ENCODE data around the gene FOXK2. TPM values are rescaled to one million over a fixed set of nuclear protein-coding genes. Genes with fewer than 3 reads are reported as not detected.

The FOXK2 gene
- total RNA-seq, 1 donor from 2014 or later: 51.0 TPM

DNA sequence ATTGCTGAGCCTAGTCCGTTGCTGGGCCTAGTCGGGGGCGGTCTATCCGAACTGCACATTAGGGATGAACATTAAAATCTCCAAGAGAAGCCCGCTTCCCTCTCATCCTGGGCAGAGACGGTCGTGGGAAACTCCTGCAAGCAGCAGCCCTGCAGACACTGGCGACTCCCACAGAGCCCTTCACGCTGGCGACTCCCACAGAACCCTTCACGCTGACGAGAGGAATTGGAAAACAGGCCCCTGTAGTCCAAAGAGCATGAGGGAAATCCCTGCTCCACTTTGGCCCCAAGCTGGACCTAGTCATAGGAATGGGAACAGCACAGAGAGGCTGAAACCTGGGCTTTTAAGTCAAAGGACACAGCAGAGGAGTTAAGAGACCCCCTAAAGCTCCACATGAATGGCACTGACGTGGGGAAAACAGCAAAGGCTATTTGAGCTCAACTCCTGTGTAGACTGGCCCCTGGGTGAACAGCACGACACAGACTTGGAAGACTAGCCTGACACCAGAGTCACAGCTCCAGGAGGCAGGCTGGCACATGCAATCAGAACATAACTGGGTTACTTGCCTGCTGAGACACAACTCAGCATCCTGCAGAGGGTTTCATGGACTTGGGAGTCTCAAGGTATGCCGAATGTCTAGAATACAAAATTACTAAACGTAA lies 86.5 kb downstream of the FOXK2 start:
- DNase-seq (ENCODE audit: low spot score): no peak

DNA sequence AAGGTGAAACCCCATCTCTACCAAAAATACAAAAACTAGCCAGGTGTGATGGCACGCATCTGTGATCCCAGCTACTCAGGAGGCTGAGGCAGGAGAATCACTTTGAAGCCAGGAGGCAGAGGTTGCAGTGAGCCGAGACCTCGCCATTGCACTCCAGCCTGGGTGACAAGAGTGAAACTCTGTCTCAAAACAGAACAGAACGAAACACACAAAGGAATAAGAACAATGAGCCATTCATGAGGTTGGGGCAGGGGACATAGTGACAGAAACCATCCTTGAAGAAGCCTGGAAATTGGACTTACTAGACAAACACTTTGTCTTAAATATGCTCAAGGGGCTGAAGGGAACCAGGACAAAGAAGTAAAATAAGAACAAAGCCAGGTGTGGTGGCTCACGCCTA lies 89.3 kb downstream of the FOXK2 start:
- DNase-seq (ENCODE audit: low spot score): no peak

DNA sequence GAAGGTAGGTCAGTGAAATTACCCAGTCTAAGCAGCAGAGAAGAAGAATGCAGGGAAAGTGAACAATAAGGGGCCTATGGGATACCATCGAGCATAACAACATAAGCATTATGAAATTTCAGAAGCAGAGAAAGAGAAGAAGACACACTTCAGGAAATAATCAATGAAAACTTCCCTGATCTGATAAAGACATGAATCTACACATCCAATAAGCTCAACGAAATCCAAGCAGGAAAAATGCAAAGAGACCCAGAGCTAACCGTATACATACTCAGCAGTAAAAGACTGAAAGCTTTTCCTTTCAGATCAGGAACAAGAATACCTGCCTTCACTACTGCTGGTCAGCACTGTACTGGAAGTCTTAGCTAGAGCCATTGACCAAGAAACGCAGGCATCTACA lies 90.1 kb downstream of the FOXK2 start:
- DNase-seq (ENCODE audit: low spot score): no peak

DNA sequence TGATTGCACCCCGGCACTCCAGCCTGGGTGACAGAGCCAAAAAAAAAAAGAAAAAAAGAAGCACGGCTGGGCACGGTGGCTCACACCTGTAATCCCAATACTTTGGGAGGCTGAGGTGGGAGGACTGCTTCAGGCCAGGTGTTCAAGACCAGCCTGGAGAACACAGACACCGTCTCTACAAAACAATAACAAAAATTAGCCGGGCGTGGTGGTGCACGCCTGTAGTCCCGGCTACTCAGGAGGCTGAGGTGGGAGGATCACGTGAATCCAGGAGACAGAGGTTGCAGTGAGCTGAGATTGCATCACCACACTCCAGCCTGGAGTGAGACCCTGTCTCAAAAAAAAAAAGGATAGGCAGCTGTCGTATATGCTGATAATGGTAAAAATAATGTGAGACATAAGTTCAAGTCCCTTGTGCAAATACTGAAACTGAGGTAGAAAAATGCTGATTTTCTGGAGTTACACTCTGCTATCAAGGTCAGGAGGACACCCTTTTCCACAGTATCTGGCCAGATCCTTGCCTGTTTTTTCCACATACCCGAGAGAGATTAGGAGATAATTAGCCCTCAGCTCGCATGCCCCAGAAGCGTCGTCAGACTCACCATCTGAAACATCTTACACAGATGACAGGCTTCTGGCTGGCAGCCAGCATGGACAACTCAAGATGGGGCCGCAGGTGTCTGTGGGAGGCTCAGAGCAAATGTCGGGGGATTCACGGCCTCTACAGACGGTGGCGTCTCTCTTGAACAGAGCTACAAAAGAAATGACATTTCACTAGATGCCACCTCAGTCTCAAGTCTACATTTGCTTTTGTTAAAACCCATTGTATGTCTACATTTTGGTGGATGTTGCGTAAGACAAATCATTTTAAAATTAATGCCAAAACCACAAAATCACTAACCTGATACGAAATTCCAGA lies 91.9 kb downstream of the FOXK2 start:
- no peak for DNase-seq (ENCODE audit: low spot score)

DNA sequence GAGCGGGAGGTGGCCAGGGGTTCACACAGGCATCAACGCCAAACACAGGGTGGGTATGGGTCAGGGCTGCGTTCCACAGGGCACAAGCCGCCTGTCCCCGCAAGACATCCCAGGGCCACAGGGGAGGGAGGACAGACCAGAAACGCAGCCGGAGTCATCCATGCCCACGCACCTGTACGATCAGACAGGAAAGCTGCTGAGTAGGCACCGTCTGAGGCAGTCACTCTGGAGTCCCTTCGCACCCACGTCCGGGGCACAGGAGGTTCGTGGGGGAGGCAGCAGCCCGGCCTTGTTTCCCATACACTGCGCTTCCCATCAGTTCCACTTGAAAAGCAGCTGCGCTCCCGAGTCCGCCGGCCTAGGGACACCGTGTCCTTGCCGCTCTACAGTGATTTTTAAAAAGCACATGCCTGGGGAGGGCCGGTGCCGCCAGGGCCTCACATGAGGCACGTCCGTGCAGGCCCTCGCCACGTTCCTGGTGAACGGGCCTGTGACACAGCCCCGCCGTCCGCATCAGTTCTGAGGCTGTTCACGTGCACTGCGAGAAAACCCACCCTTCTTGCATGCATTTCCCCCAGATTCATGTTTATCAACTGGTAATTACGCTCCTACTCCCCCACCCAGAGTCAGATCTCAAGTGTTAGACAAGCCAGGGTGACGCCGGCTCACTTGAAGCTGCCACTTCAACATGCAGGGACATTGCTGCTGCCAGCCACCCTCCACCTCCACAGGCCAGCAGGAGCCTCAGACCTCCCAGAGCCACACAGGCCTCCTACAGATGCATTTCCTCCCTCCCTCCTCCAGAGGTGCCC lies 94.0 kb downstream of the FOXK2 start:
- no peak for DNase-seq (ENCODE audit: low spot score)

DNA sequence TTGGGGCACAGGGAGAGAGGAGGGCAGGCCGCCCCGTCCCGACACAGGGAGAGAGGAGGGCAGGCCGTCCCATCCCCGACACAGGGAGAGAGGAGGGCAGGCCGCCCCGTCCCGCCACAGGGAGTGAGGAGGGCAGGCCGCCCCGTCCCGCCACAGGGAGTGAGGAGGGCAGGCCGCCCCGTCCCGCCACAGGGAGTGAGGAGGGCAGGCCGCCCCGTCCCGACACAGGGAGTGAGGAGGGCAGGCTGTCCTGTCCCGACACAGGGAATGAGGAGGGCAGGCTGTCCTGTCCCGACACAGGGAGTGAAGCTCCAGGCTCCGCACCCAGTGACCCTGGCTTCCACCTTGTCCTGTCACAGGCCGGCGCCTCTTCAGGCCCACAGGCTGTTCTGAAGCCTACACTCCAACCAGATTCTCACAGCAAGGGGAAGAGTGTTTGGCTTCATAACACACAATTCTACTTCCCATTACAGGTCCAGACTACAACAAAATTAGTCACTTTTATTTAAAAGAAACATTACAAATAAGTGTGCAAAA lies 94.6 kb downstream of the FOXK2 start:
- DNase-seq (ENCODE audit: low spot score): no peak

DNA sequence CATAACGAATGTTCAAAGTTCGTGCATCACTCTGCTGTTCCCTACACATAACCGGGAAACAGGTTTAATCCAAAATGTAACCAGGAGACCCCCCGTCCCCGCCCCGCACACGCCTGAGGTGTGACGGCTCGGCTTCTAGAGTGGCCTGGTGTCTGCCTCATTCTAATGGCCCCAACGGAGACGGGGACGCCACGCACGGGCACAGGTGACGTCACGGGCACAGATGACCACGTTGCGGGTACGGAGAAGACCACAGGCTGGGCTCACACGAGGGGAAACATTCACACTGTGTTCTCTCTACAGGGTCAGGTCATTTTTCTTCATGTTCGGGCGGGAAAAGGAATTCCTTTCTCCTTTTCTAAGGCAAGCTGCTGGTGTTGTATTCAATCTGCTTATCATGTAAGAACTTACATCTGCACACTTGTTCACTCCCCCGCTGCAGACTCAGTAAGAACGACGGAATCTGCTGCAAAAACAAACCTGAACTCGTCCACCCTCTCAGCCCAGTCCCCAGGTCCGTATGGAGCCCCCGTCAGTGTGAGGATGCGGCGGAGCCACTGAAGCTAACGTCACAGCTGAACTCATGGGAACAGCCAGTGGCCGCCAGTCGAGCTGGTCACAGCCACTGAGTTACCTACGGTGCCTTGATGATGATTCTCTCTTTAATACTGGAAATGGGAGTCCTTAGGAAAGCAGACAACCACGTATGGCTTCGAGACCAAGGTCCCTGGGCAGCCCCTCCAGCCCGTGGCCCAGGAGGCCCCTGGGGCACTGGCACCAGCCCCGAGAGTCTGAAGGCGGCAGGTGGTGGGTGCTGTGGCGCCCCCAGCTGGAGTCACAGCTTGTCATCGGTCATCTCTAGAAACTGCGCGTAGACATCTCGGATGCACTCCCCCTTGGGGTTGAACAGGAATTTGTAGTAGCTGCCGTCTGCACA lies 95.8 kb downstream of the FOXK2 start:
- DNase-seq (ENCODE audit: low spot score): no peak

DNA sequence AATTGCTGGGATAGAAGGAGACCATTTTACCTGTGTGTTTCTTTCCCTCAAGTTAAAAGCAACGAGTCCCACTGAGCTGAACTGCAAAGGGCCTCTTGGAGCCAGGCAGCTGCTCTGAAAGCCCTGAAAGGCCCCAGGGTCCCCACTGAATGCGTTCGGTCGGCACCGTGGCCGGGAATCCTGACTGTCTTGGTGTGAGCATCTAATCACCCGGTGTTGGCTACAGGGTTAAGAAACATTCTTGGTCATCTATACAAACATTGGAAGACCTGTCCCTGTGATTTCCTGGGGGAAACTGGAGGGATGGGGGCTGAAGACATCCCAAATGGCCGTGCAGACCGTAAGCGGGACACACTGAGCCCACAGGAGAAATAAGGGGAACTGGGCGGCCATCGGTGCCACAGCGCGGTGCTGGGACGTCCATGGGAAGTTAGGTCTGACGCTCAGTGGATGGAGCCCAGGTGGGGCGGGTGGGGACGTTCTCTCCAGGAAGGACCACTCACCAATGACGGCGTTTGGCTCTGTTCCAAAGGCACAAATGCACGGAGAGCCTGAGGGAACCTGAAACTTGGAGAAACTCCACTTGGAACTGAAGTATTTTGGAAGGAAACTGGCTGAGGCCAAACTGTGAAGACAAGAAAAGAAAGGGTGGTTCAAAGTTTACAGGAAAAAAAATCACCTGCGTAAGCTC lies 96.6 kb downstream of the FOXK2 start:
- DNase-seq (ENCODE audit: low spot score): no peak

DNA sequence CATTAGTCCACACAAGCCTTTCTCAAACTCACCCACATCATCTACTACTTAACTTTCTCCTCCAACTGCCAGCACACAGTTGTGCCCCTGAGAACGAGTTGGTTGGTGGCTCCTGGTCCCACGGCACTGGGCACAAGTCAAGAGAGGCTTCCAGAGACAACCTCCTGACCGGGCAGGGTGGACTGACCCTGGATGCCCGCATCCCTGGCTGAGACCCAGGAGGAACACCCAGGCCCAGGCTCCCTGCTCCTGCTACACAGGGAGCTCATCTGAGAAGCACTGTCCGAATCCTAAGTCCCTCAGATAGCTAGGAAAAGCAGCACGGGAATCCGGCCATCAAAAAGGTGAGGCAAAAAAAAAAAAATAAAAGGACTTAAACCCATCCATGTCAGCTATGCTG lies 99.7 kb downstream of the FOXK2 start:
- no peak for DNase-seq (ENCODE audit: low spot score)

DNA sequence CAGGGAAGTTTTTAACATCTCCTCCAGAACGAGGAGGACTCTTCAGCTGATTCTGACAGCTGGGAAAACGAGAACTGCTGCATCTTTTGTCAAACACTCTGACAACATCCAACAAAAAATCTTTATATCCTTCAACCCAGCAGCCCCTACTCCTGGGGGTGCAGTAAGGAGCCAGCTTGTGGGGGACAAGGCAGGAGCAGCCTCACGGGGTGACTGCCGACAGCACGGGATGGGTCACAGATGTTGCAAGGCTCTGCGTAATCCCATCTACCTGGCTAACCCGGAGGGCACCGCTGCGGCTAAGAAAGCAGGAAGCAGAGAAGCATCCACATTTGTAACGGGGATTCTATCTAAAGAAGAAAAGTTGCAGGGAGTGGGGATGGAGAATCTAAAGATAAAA lies 100.1 kb downstream of the FOXK2 start:
- DNase-seq (ENCODE audit: low spot score): no peak

DNA sequence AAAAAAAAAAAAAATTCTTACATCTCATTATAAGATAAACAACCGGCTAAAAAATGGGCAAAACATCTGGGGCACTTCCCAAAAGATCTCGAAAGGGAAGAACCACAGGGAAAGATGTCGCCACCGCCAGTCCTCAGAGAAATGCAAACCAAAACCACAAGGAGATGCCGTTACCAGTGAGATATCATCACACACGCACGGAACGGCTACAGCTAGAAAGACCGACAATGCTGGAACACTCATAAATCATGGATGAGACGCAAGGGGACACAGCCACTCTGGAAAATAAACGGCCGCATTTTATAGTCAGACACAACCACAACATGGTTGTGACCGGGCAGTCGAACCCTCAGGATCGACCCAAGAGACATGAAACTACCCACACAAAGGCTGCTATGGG lies 104.2 kb downstream of the FOXK2 start:
- DNase-seq (ENCODE audit: low spot score): no peak

DNA sequence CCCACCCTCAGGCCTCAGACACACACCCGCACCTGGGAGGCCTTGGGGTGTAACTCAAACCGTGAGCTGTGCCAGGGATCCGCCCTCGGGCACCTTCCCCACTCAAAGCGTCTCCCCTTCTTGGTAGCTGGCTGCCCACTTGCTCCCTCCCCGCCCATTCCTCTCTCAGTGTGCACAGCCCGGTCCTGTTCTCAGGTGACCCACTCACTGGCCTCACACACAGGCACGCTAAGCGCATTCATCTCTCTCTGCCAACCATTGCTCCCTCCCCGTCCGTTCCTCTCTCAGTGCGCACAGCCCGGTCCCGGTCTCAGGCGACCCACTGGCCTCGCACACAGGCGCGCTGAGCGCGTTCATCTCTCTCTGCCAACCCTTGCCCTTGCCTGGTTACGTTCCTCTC lies 107.9 kb downstream of the FOXK2 start:
- DNase-seq (ENCODE audit: low spot score): no peak

DNA sequence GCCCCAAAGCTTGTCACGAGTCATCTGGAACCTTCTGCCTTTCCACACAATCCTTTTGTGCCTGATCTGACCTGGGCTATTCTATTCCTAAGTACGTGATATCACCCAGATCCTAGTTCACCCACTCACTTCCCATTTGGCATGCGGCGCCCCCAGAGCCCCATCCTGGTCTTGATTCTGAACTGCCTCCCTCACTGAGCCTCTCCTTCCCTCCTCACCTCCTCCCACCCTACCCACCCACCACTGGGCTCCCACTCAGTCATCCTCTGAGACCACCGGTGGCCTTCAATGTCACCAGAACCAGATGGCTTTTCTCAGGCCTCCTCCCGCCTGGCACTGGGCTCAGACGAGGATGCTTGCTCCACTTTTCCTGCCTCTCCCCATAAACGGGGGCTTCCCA lies 110.2 kb downstream of the FOXK2 start:
- DNase-seq (ENCODE audit: low spot score): no peak

DNA sequence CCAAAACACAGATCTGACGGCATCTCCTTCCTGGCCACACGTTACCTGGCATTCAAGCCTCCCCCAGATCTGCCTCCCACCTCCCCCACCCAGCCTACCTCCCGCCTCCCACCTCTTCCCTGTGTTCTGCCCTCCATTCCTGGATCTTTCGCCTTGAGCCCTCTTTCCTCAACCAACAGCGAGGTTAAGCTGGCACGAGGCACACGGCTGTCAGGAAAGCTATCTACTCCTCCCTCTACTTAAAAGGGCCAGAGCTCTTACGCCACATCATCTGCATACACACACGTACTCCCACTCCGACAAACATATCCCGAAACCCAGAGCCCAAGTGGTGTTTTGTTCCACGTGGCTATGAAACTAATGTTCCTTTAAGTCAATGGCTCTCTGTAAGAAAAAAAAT lies 110.7 kb downstream of the FOXK2 start:
- no peak for DNase-seq (ENCODE audit: low spot score)

DNA sequence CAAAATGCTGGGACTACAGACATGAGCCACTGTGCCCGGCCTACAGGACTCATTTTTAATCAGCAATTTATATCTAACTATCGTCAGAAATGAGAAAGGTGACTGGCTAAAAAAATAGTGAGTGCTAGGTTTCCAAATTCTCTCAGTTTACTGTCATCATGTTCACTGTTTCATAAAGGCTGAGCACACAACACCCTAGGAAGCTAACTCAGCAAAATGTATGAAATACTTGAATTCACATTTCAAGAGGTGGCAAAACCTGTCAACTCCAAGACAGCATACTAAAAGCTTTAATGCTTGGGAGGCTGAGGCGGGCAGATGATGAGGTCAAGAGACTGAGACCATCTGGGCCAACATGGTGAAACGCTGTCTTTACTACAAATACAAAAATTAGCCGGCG lies 112.0 kb downstream of the FOXK2 start:
- no peak for DNase-seq (ENCODE audit: low spot score)

DNA sequence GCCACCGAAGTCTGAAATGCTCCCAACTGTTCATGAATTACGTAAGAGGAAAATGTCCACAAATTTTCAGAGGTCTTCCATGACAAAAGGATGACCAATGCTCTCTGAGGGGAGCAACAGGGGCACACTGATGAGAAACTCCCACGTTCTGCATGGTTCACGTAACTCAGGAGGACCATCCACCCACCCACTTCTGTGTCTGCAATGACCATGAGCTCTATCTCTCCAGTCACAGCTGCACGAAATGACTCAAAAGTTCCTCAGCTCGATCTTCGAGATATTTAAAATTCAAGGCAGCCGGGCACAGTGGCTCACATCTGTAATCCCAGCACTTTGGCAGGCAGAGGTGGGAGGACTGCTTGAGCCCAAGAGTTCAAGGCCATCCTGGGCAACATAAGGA lies 112.9 kb downstream of the FOXK2 start:
- DNase-seq (ENCODE audit: low spot score): no peak

DNA sequence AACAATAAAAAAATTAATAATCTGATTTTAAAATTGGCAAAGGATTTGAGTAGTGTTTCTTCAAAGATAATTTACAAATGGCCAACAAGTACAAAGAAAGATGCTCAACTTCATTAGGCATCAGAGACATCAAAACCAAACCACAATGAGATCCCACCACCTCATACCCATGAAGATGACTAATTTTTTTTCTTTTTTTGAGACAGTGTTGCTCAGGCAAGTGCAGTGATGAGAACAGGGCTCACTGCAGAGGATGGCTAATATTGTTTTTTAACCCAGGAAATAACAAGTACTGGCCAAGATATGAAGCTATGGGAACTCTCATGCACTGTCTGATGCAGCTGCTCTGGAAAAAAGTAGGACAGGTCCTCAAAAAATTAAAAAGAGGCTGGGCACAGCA lies 113.8 kb downstream of the FOXK2 start:
- DNase-seq (ENCODE audit: low spot score): no peak

DNA sequence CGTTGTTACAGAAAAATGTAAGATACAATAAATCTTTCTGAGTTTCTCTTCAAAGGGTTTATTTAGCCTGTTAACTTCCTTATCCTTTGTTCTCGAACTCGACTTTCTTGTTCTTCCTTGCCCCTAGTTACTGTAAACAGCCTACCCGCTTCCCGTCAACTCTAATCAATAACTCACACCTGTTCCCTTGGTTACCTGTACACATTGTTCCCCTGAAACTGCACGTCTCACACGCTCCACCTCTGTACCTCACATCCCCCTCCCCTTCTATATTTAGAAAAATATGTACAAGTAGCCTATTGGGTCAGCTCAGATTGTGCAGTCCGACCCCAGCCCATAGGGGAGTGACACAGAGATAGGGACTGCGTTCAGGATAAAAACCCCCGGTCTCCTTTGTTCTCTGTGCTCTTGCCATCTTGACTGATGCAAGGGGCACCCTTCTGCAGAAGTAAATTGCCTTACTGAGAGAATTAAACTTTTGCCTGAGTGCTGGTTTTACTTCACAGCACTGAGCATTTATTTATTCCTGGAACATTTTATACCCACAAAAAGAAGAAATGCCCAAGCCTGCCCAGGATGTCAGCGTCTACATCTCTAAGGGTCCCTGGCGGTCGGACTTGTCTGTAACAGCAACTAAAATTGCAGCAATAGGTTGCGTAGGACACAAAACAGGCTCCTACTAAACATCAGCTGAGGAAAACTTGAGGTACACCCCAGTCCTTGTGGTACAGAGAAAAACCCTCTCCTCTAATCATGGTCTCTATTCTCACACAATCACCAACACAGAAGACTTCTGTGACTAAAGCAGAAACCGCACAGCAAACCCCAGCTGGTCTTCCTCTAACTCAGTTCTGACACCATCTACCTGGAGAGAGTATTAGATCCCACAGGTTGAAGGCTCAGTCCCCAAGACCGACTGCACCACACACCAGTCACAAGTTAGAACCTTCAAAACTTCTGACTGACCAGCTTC lies 117.4 kb downstream of the FOXK2 start:
- DNase-seq (ENCODE audit: low spot score): peak; percentile 87

DNA sequence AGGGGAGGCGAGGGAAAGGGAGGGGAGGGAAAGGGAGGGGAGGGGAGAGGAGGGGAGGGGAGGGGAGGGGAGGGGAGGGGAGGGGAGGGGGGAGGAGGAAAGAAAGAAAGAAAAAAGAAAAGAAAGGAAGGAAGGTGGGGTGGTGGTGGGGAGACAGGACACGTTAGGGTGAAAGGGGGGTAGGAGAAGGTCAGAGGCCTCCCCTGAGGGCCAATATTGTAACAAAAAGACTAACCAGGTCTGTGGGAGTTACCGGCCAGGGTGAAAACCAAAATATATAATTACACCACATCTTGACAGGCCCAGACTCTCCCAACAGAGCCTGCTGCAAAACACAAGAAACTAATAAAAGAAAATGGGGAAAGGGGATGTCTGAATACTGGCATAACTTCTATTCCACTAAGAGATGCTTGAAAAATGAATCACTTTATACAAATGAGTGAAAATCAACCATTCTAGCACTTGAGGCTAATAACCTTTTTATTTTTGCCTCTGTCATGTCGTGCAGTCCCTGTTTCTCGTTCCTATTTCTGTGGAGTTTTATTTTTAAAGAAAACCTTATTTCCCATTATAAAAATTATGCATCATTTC lies 118.7 kb downstream of the FOXK2 start:
- no peak for DNase-seq (ENCODE audit: low spot score)

All from mucosa of gallbladder (tissue), 1 donor.